Activated CD4-positive, alpha-beta T cell treated with anti-CD3 and anti-CD28 coated beads for 36 hours (primary cell): ENCODE results near the gene LGALSL. TPM values are rescaled to one million over a fixed set of nuclear protein-coding genes. Genes with fewer than 3 reads are reported as not detected.

Experiments used
- ATAC-seq: fragments of 200-7000 bp; cut with Tn5 transposase; one replicate; pipeline ENCODE4 v1.10.0; 2021; ENCODE audit warnings: mild to moderate bottlenecking, moderate library complexity
- CTCF ChIA-PET: fragments of 350-600 bp; sonication (Branson Sonifier 250); formaldehyde crosslinking; loops from one replicate; lab custom pipeline; 2021; ENCODE audit warnings: antibody characterized with exemption; lab: Charles Lee
- POLR2A ChIA-PET: fragments of 350-600 bp; sonication (Branson Sonifier 250); formaldehyde crosslinking; loops from one replicate; lab custom pipeline; 2021; ENCODE audit warnings: antibody characterized with exemption, inconsistent platforms; lab: Charles Lee
- DNase-seq: peaks from one replicate; pipeline ENCODE4 v3.0.0-alpha.2; 2020
- H3K27ac Mint-ChIP-seq: one replicate; pipeline ENCODE4 v1.8.0; 2021; ENCODE audit warnings: mixed read lengths
- H3K27me3 Mint-ChIP-seq: one replicate; pipeline ENCODE4 v1.8.0; 2021; ENCODE audit warnings: mixed read lengths
- H3K36me3 Mint-ChIP-seq: one replicate; pipeline ENCODE4 v1.8.0; 2021; ENCODE audit warnings: low read depth, mixed read lengths
- H3K4me1 Mint-ChIP-seq: one replicate; pipeline ENCODE4 v1.8.0; 2021; ENCODE audit warnings: mixed read lengths
- H3K4me3 Mint-ChIP-seq: one replicate; pipeline ENCODE4 v1.8.0; 2021; ENCODE audit warnings: mild to moderate bottlenecking, moderate library complexity, mixed read lengths
- H3K9me3 Mint-ChIP-seq: one replicate; pipeline ENCODE4 v1.8.0; 2021; ENCODE audit warnings: low read depth, mixed read lengths
- intact Hi-C, 2 experiments: fragments of 100-400 bp; cut with DNase I in 1 of 2; cut with micrococcal nuclease in 1 of 2; formaldehyde crosslinking; loops; one replicate each; pipeline versions ENCODE4 v1.14.2 to v1.15.1; 2022 to 2024; cut with DNase I, micrococcal nuclease
- total RNA-seq, 2 experiments: library from RNA; stranded (reverse); gene quantifications; one replicate each; pipeline ENCODE4 v1.2.3, GENCODE V29; 2021

LGALSL gene
- total RNA-seq, 2 experiments from 2014 or later, result 1.9 to 2.2 TPM

- Mint-ChIP-seq H3K27ac (no peak overlapping the region), H3K36me3 (no peaks in the 10 kb centered on the region), H3K27me3 (no peaks in the 10 kb centered on the region), H3K4me3 (no peak overlapping the region), H3K4me1 (peaks cover 8% of the 10 kb centered on the region), H3K9me3 (no peaks in the 10 kb centered on the region)
- no peak for ATAC-seq
- ChIA-PET POLR2A (interaction anchor here (0.9 kb wide), 1 partner anchor 154 kb away, joined by 3 read pairs; no protein-coding TSS in a partner anchor), CTCF (interaction anchor here (0.6 to 5.4 kb wide), 11 partner anchors 9 to 562 kb away, joined by 3 to 191 read pairs (median 3); no protein-coding TSS in a partner anchor)
- intact Hi-C loops, result no loop called here
- DNase-seq, result no peak
Observed at GRCh38 chr2:64485331-64485730, 31.4 kb downstream of the LGALSL start.

- H3K27me3 Mint-ChIP-seq, result no peaks in the 10 kb centered on the region
- no peak overlapping the region for H3K4me3 Mint-ChIP-seq
- CTCF ChIA-PET, result interaction anchor here (0.6 to 5.4 kb wide), 10 partner anchors 9 to 562 kb away, joined by 3 to 191 read pairs (median 4); no protein-coding TSS in a partner anchor
- intact Hi-C loops, result no loop called here
- ATAC-seq, result no peak
- no peak for DNase-seq
- H3K27ac Mint-ChIP-seq, result no peak overlapping the region
- H3K36me3 Mint-ChIP-seq, result no peaks in the 10 kb centered on the region
- no peaks in the 10 kb centered on the region for H3K9me3 Mint-ChIP-seq
- peaks cover 8% of the 10 kb centered on the region for H3K4me1 Mint-ChIP-seq
- POLR2A ChIA-PET, result no interaction called here
Observed at GRCh38 chr2:64485961-64486360, 32.0 kb downstream of the LGALSL start.

- ATAC-seq, result no peak
- CTCF ChIA-PET, result interaction anchor here (0.6 to 5.4 kb wide), 43 partner anchors 8 to 438 kb away, joined by 3 to 191 read pairs (median 4); partner anchors contain the start of gene AFTPH
- no peaks in the 10 kb centered on the region for H3K9me3 Mint-ChIP-seq
- DNase-seq, result no peak
- H3K27ac Mint-ChIP-seq, result no peak overlapping the region
- no peaks in the 10 kb centered on the region for H3K27me3 Mint-ChIP-seq
- no peaks in the 10 kb centered on the region for H3K36me3 Mint-ChIP-seq
- intact Hi-C loops, result loop anchor here (1.0 kb wide), 2 partner anchors 156 to 438 kb away; no protein-coding TSS in a partner anchor
- H3K4me3 Mint-ChIP-seq, result no peak overlapping the region
- H3K4me1 Mint-ChIP-seq, result peaks cover 8% of the 10 kb centered on the region
- POLR2A ChIA-PET, result interaction anchor here (0.6 kb wide), 1 partner anchor 377 kb away, joined by 7 read pairs; no protein-coding TSS in a partner anchor
Observed at GRCh38 chr2:64487256-64488049, 33.5 kb downstream of the LGALSL start.

GRCh38 chr2:64488050-64488974, 34.4 kb downstream of the LGALSL start:
- peak; percentile 89 for DNase-seq
- intact Hi-C loops, result loop anchor here (1.0 kb wide), 2 partner anchors 157 to 439 kb away; no protein-coding TSS in a partner anchor
- Mint-ChIP-seq H3K4me3 (no peak overlapping the region), H3K27me3 (no peaks in the 10 kb centered on the region), H3K9me3 (no peaks in the 10 kb centered on the region), H3K27ac (no peak overlapping the region), H3K36me3 (no peaks in the 10 kb centered on the region), H3K4me1 (peaks cover 8% of the 10 kb centered on the region)
- ChIA-PET POLR2A (interaction anchor here (0.6 kb wide), 1 partner anchor 376 kb away, joined by 7 read pairs; no protein-coding TSS in a partner anchor), CTCF (interaction anchor here (0.5 to 5.4 kb wide), 51 partner anchors 9 to 1755 kb away, joined by 3 to 191 read pairs (median 4); partner anchors contain the start of gene AFTPH)
- peak; percentile 87 for ATAC-seq

- intact Hi-C loops, result no loop called here
- ATAC-seq, result no peak
- POLR2A ChIA-PET, result no interaction called here
Observed at GRCh38 chr2:64489081-64489751, 35.3 kb downstream of the LGALSL start.

GRCh38 chr2:64491426-64491825, 37.5 kb downstream of the LGALSL start:
- POLR2A ChIA-PET, result no interaction called here
- Mint-ChIP-seq H3K27me3 (no peaks in the 10 kb centered on the region), H3K36me3 (no peaks in the 10 kb centered on the region), H3K9me3 (no peaks in the 10 kb centered on the region), H3K4me1 (peaks cover 8% of the 10 kb centered on the region), H3K4me3 (no peak overlapping the region), H3K27ac (no peak overlapping the region)
- ATAC-seq (no peak), DNase-seq (no peak)
- CTCF ChIA-PET, result interaction anchor here (1.1 to 1.9 kb wide), 3 partner anchors 11 to 164 kb away, joined by 3 to 6 read pairs (median 4); no protein-coding TSS in a partner anchor
- intact Hi-C loops, result no loop called here

More at GRCh38 chr2:64489081-64489751, 35.3 kb downstream of the LGALSL start:
- no peaks in the 10 kb centered on the region for H3K9me3 Mint-ChIP-seq
- CTCF ChIA-PET, result interaction anchor here (0.6 to 5.4 kb wide), 12 partner anchors 10 to 434 kb away, joined by 3 to 191 read pairs (median 5); no protein-coding TSS in a partner anchor
- no peaks in the 10 kb centered on the region for H3K36me3 Mint-ChIP-seq
- H3K4me1 Mint-ChIP-seq, result peaks cover 8% of the 10 kb centered on the region
- DNase-seq, result no peak
- no peaks in the 10 kb centered on the region for H3K27me3 Mint-ChIP-seq
- no peak overlapping the region for H3K27ac Mint-ChIP-seq
- no peak overlapping the region for H3K4me3 Mint-ChIP-seq

- intact Hi-C loops, result no loop called here
- POLR2A ChIA-PET, result no interaction called here
- Mint-ChIP-seq H3K27me3 (no peaks in the 10 kb centered on the region), H3K4me1 (peaks cover 8% of the 10 kb centered on the region), H3K36me3 (no peaks in the 10 kb centered on the region), H3K27ac (no peak overlapping the region), H3K4me3 (no peak overlapping the region), H3K9me3 (no peaks in the 10 kb centered on the region)
- ATAC-seq, result no peak
- no peak for DNase-seq
- CTCF ChIA-PET, result interaction anchor here (1.9 kb wide), 2 partner anchors 12 to 15 kb away, joined by 4 to 6 read pairs; no protein-coding TSS in a partner anchor
Observed at GRCh38 chr2:64492272-64492671, 38.3 kb downstream of the LGALSL start.

- ChIA-PET CTCF (interaction anchor here (2.0 kb wide), 1 partner anchor 162 kb away, joined by 14 read pairs; no protein-coding TSS in a partner anchor), POLR2A (interaction anchor here (0.6 kb wide), 1 partner anchor 75 kb away, joined by 4 read pairs; no protein-coding TSS in a partner anchor)
- no peak overlapping the region for H3K27ac Mint-ChIP-seq
- intact Hi-C loops, result no loop called here
- H3K36me3 Mint-ChIP-seq, result no peaks in the 10 kb centered on the region
- DNase-seq (no peak), ATAC-seq (no peak)
- H3K9me3 Mint-ChIP-seq, result no peaks in the 10 kb centered on the region
- H3K4me3 Mint-ChIP-seq, result no peak overlapping the region
- H3K4me1 Mint-ChIP-seq, result peaks cover 8% of the 10 kb centered on the region
- peaks cover 2% of the 10 kb centered on the region for H3K27me3 Mint-ChIP-seq
Observed at GRCh38 chr2:64492821-64493220, 38.9 kb downstream of the LGALSL start.

GRCh38 chr2:64493788-64494187, 39.8 kb downstream of the LGALSL start:
- no peaks in the 10 kb centered on the region for H3K9me3 Mint-ChIP-seq
- ChIA-PET POLR2A (interaction anchor here (0.6 kb wide), 1 partner anchor 635 kb away, joined by 8 read pairs; no protein-coding TSS in a partner anchor), CTCF (interaction anchor here (2.0 kb wide), 1 partner anchor 163 kb away, joined by 14 read pairs; no protein-coding TSS in a partner anchor)
- no peaks in the 10 kb centered on the region for H3K36me3 Mint-ChIP-seq
- ATAC-seq (no peak), DNase-seq (no peak)
- H3K4me3 Mint-ChIP-seq, result no peak overlapping the region
- H3K27me3 Mint-ChIP-seq, result peaks cover 2% of the 10 kb centered on the region
- H3K27ac Mint-ChIP-seq, result no peak overlapping the region
- intact Hi-C loops, result no loop called here
- H3K4me1 Mint-ChIP-seq, result peaks cover 2% of the 10 kb centered on the region

GRCh38 chr2:64498438-64498837, 44.5 kb downstream of the LGALSL start:
- Mint-ChIP-seq H3K36me3 (no peaks in the 10 kb centered on the region), H3K27me3 (peaks cover 4% of the 10 kb centered on the region), H3K9me3 (no peaks in the 10 kb centered on the region), H3K4me3 (no peak overlapping the region), H3K27ac (no peak overlapping the region), H3K4me1 (peaks cover 5% of the 10 kb centered on the region)
- ATAC-seq (no peak), DNase-seq (no peak)
- ChIA-PET POLR2A (no interaction called here), CTCF (interaction anchor here (1.0 to 5.9 kb wide), 3 partner anchors 10 to 168 kb away, joined by 3 to 40 read pairs (median 3); no protein-coding TSS in a partner anchor)
- intact Hi-C loops, result no loop called here
